ENCODE results near the gene BBS7.

Gene BBS7

DNA sequence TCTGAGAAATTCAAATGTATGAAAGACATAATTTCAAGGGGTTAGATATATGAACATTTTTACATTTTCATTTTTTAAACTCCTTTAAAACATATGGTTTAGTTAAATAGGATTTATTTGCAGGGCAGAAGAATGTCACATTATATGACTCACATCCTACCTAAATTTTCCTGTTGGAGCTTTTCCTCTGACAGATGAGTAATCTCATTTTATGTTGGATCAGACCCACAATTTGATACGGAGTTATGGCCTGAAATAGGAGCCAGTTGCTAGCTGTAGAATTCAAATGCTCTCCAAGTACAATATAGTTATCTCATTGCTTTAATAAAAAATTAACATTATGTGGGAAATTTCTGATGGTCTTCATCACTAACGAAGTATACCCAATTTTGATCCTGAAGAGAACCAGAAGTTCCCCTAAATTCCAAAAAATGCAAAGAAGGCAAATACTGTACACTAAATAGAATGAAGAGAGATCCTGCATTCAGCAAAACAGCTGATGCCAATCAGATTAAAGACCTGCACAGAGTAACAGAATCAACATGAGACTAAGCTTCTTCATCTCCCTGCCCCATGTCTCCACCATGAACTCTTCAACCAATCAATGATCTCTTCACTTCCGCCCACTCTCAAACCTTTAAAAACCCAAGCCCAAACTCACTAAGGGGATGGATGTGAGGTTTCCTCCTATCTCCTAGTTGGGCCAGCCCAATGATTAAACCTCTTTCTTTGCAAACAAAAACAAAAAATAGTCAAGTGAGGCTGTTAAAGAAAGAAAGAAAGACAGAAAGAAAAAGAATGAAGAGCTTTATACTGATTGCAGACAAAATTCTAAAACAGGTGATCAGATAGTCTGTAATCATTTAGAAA is 80.1 kb downstream of the BBS7 start:
- DNase-seq = no peak

DNA sequence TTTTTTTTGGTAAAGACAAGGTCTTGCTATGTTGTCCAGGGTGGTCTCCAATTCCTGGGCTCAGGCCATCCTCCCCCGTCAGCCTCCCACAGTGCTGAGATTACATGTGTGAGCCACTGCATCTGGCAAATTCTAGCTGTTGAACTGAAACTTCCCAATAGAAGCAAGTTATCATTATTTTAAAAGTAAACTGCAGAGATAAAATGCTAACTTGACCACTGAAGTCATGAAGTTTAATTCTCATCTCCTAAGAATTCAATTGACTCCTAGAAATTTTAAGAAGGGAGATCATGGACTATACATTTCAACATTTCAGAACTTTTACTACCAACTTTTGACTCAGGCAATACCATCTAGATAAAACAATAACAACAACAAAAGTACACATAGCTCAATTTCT is 80.8 kb downstream of the BBS7 start:
- DNase-seq = no peak

DNA sequence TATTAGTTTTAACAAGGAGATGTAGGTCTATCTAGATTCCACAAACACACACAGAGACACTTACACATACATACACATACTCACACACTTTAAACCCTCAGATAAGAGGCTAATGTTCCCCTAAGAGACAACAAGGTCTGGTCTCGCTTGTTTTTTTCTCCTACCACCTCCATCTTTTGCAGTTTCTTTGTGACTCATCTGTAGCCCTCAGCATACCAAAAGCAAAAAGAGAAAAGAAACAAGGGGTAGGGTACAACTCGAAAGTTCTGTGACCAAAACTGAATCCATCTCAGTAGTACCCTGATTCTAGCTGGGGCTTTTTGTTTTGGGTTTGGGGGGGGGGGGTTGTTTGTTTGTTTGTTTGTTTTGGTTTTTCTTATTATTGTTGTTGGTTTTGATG is 81.4 kb downstream of the BBS7 start:
- no peak for DNase-seq

DNA sequence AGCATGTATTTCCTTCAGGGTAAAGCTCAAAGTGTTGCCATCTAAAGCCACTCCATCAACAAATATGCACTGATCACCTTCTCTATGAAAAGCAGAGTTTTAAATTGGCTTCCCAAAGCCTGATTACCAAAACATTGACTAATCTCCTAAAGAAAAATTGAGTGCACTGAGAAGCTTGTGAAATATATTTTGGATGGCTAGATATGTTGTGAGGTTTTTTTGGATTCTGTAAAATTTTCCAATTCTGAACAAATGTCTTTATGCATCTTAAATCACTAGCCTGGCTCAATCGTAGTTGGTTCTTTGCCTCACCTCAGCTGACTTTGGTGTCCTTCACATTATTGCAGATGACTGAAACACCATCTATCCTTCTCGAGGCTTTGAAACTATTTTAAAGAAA is 84.1 kb downstream of the BBS7 start:
- no peak for DNase-seq

DNA sequence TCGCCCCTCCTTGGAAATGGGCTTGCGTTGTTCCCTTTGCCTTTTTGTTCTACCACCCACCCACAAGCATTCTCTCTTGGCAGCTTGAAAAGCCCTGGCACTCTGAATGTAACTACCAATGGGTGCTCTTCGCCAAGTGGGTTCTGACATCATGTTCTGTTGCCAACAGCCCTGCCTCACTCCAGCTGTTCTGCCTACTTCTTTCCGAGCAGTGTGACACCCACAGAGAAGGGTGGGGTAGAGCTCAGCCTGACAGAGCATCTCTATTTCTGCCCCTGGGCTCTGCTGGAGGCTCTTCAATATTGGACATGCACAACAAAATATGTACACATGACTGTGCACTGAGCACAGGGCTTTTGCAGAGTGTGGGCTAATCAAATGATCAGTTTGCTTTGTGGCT is 84.8 kb downstream of the BBS7 start:
- DNase-seq = no peak

DNA sequence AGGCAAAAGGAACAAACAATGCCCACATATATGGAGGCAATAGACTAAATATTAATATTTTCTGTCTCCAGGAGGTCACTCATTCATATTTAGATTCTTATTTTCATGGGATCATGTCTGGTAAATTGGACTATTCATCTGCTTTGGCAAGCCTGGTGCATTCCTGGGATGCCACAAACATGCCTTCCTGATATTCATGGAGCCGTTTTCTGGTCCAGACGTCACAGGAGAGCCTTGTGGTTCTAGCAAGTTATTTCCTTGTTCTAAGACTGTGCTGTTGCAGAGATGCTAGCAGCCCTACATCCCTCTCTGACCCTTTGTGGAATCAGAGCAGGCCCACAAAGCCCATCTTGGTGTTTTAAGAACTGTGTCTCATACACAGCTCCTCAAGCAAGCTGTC is 85.3 kb downstream of the BBS7 start:
- no peak for DNase-seq

DNA sequence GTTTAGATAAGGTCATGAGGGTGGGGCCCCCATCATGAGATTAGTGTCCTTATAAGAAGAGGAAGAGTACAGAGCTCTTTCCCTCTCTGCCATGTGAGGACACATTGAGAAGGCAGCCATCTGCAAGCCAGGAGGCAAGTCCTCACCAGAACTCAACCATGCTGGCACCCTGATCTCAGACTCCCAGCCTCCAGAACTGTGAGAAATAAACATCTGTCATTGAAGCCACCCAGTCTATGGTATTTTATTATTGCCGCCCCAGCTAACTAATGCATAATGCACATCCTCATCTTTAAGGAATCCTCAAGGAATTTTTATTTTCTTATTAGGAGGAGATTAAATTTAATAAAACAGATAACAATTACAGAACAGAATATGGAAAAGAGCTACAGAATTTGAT is 85.9 kb downstream of the BBS7 start:
- DNase-seq = no peak

DNA sequence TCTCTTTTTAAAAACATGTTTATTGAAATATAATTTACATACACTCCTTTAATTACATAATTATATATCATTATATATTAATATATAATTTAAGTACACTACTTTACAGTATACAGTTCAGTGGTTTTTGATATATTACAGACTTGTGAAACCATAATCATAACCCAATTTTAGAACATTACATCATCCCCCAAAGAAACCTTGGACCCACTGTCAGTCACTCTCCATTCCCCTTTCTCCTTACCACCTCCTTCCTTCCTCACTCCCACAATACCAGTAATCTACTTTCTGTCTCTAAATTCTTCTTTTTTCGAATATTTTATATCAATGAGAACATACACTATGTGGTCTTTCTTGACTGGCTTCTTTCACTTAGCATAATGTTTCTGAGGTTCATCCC is 87.1 kb downstream of the BBS7 start:
- DNase-seq = no peak

DNA sequence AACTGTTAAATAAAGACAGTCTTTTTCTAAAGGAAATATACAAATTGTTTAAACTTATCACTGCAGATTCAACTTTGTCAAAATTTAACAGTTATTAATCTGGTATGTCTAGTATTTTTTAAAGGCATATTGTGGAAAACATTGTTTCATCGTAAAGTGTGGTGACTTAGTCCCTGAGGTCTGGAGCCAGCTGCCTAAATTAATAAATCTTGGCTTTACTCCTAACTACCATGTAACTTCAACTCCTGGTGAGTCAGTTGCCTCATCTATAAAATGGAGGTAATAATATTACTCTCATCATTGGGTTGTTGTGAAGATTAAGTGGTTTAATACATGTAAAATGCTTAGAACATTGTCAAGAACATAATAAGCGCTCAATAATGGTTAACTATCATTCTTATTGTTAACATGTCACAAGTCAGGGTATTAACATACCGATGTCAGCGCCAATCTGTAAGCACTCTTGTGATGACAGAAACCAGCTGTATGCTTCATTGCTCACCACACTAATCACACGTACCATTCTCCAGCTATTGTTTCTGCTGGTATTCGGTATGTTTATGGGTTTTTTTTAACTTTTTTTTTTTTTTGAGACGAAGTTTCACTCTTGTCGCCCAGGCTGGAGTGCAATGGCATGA is 91.2 kb downstream of the BBS7 start:
- no peak for DNase-seq

DNA sequence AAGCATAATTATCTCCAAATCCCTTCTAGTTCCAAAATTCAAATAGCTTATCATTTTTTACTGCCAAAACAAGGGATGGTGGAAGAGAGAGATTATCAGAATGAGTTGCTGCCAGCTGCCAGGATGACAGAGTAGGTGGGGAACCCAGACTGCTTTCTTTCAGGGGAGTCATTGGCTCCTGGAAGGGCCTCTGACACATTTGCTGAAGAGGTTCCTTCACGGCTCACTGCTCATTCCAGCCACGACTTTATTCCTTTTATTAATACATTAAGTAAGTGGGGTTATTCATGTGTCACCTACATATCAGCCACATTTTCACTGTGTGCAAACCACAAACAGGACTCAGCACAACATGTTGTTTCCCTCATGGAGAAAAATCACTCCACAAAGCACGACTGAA is 92.6 kb downstream of the BBS7 start:
- peak; percentile 17 for DNase-seq

DNA sequence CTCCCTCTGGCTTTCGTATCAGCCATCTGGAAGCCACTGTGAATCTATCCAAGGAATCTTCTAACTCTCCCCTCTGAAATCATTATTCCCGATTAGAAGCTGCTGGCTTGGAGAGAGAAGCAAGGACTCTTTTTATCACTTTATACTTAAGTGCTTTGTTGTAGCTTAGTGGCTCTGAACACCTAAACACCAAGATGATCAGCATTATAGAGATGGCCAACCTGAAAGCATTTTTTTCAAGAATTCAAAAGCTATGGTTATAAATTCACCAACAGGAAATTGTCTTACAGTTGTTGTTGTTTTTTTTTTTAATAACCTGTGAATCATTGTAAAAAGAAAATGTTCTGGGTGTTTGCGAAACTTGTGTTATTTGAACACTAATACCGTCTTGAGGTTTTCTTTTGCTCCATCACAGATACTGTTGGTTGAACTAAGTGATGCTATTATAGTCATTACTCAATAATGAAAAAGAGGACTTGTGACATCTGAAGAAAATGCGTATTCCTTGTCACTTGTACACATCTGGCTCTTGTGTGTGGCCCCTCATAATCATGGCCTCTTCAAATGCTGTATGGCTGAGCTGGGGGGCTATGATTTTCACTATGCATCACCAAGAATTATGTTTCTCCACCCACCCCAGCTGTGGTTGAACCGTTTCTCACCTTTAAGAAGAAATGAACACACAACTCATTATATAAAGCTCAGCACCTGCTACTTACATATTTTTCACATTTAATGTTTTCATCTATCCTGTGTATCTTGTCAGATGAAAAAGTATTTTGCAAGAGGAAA is 93.5 kb downstream of the BBS7 start:
- no peak for DNase-seq

Measured in DMS79 treated with DMSO at 0.1 percent for 48 hours (cell line).